Femur (tissue), 1 donor: Measurements from ENCODE around the gene NMT1.

Source experiments
- DNase-seq: peaks from one replicate; pipeline ENCODE4 v3.0.0-alpha.2; 2017

Gene NMT1

GRCh38 chr17:45138911-45139532, 77.9 kb downstream of the NMT1 start:
- DNase-seq: peak; percentile 15

GRCh38 chr17:45139533-45139920, 78.4 kb downstream of the NMT1 start:
- DNase-seq: no peak

- peak; percentile 30 for DNase-seq
Observed at GRCh38 chr17:45143094-45143670, 82.1 kb downstream of the NMT1 start.

GRCh38 chr17:45143767-45144198, 82.7 kb downstream of the NMT1 start:
- peak; percentile 92 for DNase-seq

GRCh38 chr17:45144199-45145034, 83.3 kb downstream of the NMT1 start:
- peak; percentile 42 for DNase-seq

- peak; percentile 31 for DNase-seq
Observed at GRCh38 chr17:45145035-45145389, 83.9 kb downstream of the NMT1 start.

- DNase-seq: peak; percentile 27
Observed at GRCh38 chr17:45146166-45146565, 85.0 kb downstream of the NMT1 start.

GRCh38 chr17:45146592-45146889, 85.4 kb downstream of the NMT1 start:
- DNase-seq: no peak

GRCh38 chr17:45146890-45147580, 85.9 kb downstream of the NMT1 start:
- peak; percentile 91 for DNase-seq

GRCh38 chr17:45147581-45148182, 86.6 kb downstream of the NMT1 start:
- peak; percentile 92 for DNase-seq

GRCh38 chr17:45148183-45149036, 87.3 kb downstream of the NMT1 start, which contains the start of gene HEXIM1:
Gene HEXIM1 (plus strand): TSS chr17:45148475. CDS start chr17:45149191, 716 bp downstream.
- DNase-seq: peak; percentile 100

- DNase-seq: peak; percentile 94
Observed at GRCh38 chr17:45149037-45149668, 88.0 kb downstream of the NMT1 start.

GRCh38 chr17:45149669-45150664, 88.8 kb downstream of the NMT1 start:
- DNase-seq: peak; percentile 87

GRCh38 chr17:45150911-45151809, 90.0 kb downstream of the NMT1 start:
- DNase-seq: no peak

- DNase-seq: no peak
Observed at GRCh38 chr17:45155029-45155428, 93.9 kb downstream of the NMT1 start.

GRCh38 chr17:45155483-45155882, 94.4 kb downstream of the NMT1 start:
- DNase-seq: no peak

- no peak for DNase-seq
Observed at GRCh38 chr17:45156242-45156641, 95.1 kb downstream of the NMT1 start.
